GM12878 (cell line): ENCODE data around the gene HCAR3. TPM values are rescaled to one million over a fixed set of nuclear protein-coding genes. Genes with fewer than 3 reads are reported as not detected.
A peak's percentile ranks its signal among the peaks of the same experiment; 100 is the strongest.

ENCODE experiments used
- ATF7 ChIP-seq: fragments of 450-650 bp; IDR thresholded peaks from 2 replicates; pipeline ENCODE4 v1.6.1; 2016; ENCODE audit warnings: low read depth, mild to moderate bottlenecking
- BHLHE40 ChIP-seq, 2 experiments: fragments of 450-650 bp in 1 of 2; IDR thresholded peaks; 2 replicates each; pipeline ENCODE4 v1.6.1; 2011 to 2017; ENCODE audit warnings: low read depth in 2 of 2, borderline replicate concordance in 1 of 2, improper control_type of control experiment in 1 of 2, low read length in 1 of 2, mild to moderate bottlenecking in 1 of 2
- CREM ChIP-seq: IDR thresholded peaks from 2 replicates; pipeline ENCODE4 v1.6.1; 2014; ENCODE audit warnings: antibody characterized with exemption, low read depth
- DPF2 ChIP-seq: fragments of 450-650 bp; IDR thresholded peaks from 2 replicates; pipeline ENCODE4 v1.6.1; 2017; ENCODE audit warnings: mild to moderate bottlenecking
- EP300 ChIP-seq, 2 experiments: fragments of 150-350 bp in 1 of 2; IDR thresholded peaks; 2 replicates each; pipeline ENCODE4 v1.6.1; 2011 to 2012; ENCODE audit warnings: low read depth in 2 of 2, low read length in 2 of 2, borderline replicate concordance in 1 of 2, improper control_type of control experiment in 1 of 2, inconsistent platforms in 1 of 2; ENCODE audit not compliant: control insufficient read depth in 1 of 2
- HCFC1 ChIP-seq: fragments of 150-350 bp; IDR thresholded peaks from 2 replicates; pipeline ENCODE4 v1.6.1; 2014; ENCODE audit warnings: low read length
- HDAC2 ChIP-seq: fragments of 200-600 bp; sonication (generic); IDR thresholded peaks from 2 replicates; pipeline ENCODE4 v1.6.1; 2017
- NR2F1 ChIP-seq: fragments of 450-650 bp; conservative IDR thresholded peaks from 2 replicates; pipeline ENCODE4 v1.6.1; 2017; ENCODE audit warnings: mild to moderate bottlenecking
- SMARCA5 ChIP-seq: fragments of 450-650 bp; IDR thresholded peaks from 2 replicates; pipeline ENCODE4 v1.6.1; 2017; ENCODE audit warnings: mild to moderate bottlenecking
- SREBF1 ChIP-seq: IDR thresholded peaks from 2 replicates; pipeline ENCODE4 v1.6.1; 2012; ENCODE audit warnings: mild to moderate bottlenecking, low read length
- SRF ChIP-seq, 2 experiments: IDR thresholded peaks; 2 replicates each; pipeline ENCODE4 v1.6.1; 2011; ENCODE audit warnings: low read depth in 2 of 2, low read length in 2 of 2, mild to moderate bottlenecking in 1 of 2, moderate library complexity in 1 of 2
- STAT1 ChIP-seq: fragments of 450-650 bp; conservative IDR thresholded peaks from 2 replicates; pipeline ENCODE4 v1.6.1; 2014; ENCODE audit warnings: antibody characterized with exemption, mild to moderate bottlenecking
- TCF12 ChIP-seq: IDR thresholded peaks from 2 replicates; pipeline ENCODE4 v1.6.1; 2011; ENCODE audit warnings: low read depth, mild to moderate bottlenecking, low read length
- YY1 ChIP-seq: IDR thresholded peaks from 2 replicates; pipeline ENCODE4 v1.6.1; 2011; ENCODE audit warnings: low read depth, mild to moderate bottlenecking, low read length
- ZNF217 ChIP-seq: fragments of 450-650 bp; IDR thresholded peaks from 2 replicates; pipeline ENCODE4 v1.6.1; 2017; ENCODE audit warnings: antibody characterized with exemption, mild to moderate bottlenecking
- polyA plus RNA-seq, 11 experiments: library from polyadenylated mRNA; depleted of rRNA in 4 of 11; unstranded in 6 of 11; stranded (reverse) in 5 of 11; fragments of >200 nt; fragmentation: Nextera tagmentation in 4 of 11; fragmentation: Illumina TruSeq in 1 of 11; extraction: Ambion mirVana in 4 of 11; extraction: Trizol in 1 of 11; gene quantifications; 1 replicate in 1 of 11; 2 replicates in 10 of 11; pipeline versions ENCODE4 v1.2.1 to v1.2.3, GENCODE V29; 2011 to 2016; ENCODE audit warnings: inconsistent platforms in 2 of 11, missing spikeins in 2 of 11, low read depth in 1 of 11
- total RNA-seq, 4 experiments: library from RNA; depleted of rRNA in 3 of 4; stranded (reverse); fragments of >200 nt in 3 of 4; fragmentation: Illumina TruSeq in 1 of 4; extraction: Trizol in 1 of 4; gene quantifications; 2 replicates each; pipeline versions ENCODE4 v1.2.1 to v1.2.3, GENCODE V29; 2013 to 2021
- TF ChIP-seq, protein P1 (sequence below): fragments of 450-650 bp; IDR thresholded peaks from 2 replicates; pipeline ENCODE4 v1.6.1; 2014; ENCODE audit warnings: mild to moderate bottlenecking
- TF ChIP-seq, protein P2 (sequence below): IDR thresholded peaks from 2 replicates; pipeline ENCODE4 v1.6.1; 2011; ENCODE audit warnings: mild to moderate bottlenecking, low read depth, low read length, moderate library complexity; ENCODE audit not compliant: insufficient replicate concordance
- TF ChIP-seq, protein P3 (sequence below): fragments of 450-650 bp; IDR thresholded peaks from 2 replicates; pipeline ENCODE4 v1.6.1; 2016; ENCODE audit warnings: mild to moderate bottlenecking
- TF ChIP-seq, protein P4 (sequence below): IDR thresholded peaks from 2 replicates; pipeline ENCODE4 v1.6.1; 2012; ENCODE audit warnings: improper control_type of control experiment, low read depth, low read length; ENCODE audit not compliant: insufficient replicate concordance
- TF ChIP-seq, protein P5 (sequence below): fragments of 450-650 bp; IDR thresholded peaks from 2 replicates; pipeline ENCODE4 v1.6.1; 2017; ENCODE audit warnings: mild to moderate bottlenecking, low read depth, inconsistent platforms; ENCODE audit not compliant: poor library complexity, severe bottlenecking

HCAR3 gene
- total and polyA plus RNA-seq, 10 of the 15 experiments (the other 5 are each of a cell fraction or from before 2014, with no cell fraction given): 0.57 to 3.0 (median 2.2) TPM

DNA sequence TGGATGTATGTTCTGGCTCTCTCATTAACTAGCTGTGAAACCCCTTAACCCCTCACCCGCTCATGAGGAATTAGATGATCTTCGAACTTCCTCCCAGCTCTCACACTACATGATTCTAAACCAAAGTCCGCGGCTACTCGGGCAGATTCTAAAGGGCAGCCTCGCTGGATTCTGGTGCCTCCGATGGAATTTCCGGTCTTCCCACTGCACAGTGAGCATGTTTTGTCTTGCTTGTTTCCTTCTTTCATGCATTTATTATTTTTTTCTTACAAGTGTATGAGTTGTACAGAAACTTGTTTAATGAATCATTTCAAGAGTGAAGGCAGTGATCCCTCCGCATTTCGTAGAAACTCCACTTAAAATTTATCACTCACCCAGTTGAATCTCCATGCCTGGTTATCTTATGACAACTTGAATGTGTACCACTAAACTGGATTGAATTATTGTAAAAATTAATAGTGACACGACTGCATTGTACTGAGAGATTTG, 4.5 kb upstream of the HCAR3 start (continued):
- TF ChIP-seq, protein P1, sequence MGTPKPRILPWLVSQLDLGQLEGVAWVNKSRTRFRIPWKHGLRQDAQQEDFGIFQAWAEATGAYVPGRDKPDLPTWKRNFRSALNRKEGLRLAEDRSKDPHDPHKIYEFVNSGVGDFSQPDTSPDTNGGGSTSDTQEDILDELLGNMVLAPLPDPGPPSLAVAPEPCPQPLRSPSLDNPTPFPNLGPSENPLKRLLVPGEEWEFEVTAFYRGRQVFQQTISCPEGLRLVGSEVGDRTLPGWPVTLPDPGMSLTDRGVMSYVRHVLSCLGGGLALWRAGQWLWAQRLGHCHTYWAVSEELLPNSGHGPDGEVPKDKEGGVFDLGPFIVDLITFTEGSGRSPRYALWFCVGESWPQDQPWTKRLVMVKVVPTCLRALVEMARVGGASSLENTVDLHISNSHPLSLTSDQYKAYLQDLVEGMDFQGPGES: no peak
- TF ChIP-seq SMARCA5 (0 out of 2 replicates have a peak, but pooled peaks have one; percentile 7), ZNF217 (peak; percentile 71; the same call in 1 of the 2 replicates), SREBF1 (no peak), HDAC2 (no peak), SRF (IDR thresholded peaks at IDR 0.05; ENCODE audit: low read depth in 2 of 2, low read length in 2 of 2) (0 out of 4 replicates have a peak, but pooled peaks of 1 of the 2 experiments have one; percentile 17), STAT1 (no peak), ATF7 (peak; percentile 20; the same call in 1 of the 2 replicates), YY1 (no peak), TCF12 (no peak), DPF2 (peak; percentile 38), CREM (peak; percentile 71; the same call in 1 of the 2 replicates), HCFC1 (no peak), BHLHE40 (IDR thresholded peaks at IDR 0.05; ENCODE audit: borderline replicate concordance in 1 of 2, low read depth in 2 of 2, low read length in 1 of 2) (peak in 1 of 2 experiments; percentile 11; a peak in 1 of 4 replicates), NR2F1 (peak; percentile 14; the same call in 1 of the 2 replicates), EP300 (IDR thresholded peaks at IDR 0.05; ENCODE audit: borderline replicate concordance in 1 of 2, control insufficient read depth in 1 of 2, low read depth in 2 of 2, low read length in 2 of 2) (peak; percentile 55; a peak in 2 of 4 replicates)
- TF ChIP-seq, protein P2, sequence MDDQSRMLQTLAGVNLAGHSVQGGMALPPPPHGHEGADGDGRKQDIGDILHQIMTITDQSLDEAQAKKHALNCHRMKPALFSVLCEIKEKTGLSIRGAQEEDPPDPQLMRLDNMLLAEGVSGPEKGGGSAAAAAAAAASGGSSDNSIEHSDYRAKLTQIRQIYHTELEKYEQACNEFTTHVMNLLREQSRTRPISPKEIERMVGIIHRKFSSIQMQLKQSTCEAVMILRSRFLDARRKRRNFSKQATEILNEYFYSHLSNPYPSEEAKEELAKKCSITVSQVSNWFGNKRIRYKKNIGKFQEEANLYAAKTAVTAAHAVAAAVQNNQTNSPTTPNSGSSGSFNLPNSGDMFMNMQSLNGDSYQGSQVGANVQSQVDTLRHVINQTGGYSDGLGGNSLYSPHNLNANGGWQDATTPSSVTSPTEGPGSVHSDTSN: no peak
- TF ChIP-seq, protein P3, sequence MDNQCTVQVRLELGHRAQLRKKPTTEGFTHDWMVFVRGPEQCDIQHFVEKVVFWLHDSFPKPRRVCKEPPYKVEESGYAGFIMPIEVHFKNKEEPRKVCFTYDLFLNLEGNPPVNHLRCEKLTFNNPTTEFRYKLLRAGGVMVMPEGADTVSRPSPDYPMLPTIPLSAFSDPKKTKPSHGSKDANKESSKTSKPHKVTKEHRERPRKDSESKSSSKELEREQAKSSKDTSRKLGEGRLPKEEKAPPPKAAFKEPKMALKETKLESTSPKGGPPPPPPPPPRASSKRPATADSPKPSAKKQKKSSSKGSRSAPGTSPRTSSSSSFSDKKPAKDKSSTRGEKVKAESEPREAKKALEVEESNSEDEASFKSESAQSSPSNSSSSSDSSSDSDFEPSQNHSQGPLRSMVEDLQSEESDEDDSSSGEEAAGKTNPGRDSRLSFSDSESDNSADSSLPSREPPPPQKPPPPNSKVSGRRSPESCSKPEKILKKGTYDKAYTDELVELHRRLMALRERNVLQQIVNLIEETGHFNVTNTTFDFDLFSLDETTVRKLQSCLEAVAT: no peak
- TF ChIP-seq, protein P4, sequence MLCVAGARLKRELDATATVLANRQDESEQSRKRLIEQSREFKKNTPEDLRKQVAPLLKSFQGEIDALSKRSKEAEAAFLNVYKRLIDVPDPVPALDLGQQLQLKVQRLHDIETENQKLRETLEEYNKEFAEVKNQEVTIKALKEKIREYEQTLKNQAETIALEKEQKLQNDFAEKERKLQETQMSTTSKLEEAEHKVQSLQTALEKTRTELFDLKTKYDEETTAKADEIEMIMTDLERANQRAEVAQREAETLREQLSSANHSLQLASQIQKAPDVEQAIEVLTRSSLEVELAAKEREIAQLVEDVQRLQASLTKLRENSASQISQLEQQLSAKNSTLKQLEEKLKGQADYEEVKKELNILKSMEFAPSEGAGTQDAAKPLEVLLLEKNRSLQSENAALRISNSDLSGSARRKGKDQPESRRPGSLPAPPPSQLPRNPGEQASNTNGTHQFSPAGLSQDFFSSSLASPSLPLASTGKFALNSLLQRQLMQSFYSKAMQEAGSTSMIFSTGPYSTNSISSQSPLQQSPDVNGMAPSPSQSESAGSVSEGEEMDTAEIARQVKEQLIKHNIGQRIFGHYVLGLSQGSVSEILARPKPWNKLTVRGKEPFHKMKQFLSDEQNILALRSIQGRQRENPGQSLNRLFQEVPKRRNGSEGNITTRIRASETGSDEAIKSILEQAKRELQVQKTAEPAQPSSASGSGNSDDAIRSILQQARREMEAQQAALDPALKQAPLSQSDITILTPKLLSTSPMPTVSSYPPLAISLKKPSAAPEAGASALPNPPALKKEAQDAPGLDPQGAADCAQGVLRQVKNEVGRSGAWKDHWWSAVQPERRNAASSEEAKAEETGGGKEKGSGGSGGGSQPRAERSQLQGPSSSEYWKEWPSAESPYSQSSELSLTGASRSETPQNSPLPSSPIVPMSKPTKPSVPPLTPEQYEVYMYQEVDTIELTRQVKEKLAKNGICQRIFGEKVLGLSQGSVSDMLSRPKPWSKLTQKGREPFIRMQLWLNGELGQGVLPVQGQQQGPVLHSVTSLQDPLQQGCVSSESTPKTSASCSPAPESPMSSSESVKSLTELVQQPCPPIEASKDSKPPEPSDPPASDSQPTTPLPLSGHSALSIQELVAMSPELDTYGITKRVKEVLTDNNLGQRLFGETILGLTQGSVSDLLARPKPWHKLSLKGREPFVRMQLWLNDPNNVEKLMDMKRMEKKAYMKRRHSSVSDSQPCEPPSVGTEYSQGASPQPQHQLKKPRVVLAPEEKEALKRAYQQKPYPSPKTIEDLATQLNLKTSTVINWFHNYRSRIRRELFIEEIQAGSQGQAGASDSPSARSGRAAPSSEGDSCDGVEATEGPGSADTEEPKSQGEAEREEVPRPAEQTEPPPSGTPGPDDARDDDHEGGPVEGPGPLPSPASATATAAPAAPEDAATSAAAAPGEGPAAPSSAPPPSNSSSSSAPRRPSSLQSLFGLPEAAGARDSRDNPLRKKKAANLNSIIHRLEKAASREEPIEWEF: no peak
- TF ChIP-seq, protein P5, sequence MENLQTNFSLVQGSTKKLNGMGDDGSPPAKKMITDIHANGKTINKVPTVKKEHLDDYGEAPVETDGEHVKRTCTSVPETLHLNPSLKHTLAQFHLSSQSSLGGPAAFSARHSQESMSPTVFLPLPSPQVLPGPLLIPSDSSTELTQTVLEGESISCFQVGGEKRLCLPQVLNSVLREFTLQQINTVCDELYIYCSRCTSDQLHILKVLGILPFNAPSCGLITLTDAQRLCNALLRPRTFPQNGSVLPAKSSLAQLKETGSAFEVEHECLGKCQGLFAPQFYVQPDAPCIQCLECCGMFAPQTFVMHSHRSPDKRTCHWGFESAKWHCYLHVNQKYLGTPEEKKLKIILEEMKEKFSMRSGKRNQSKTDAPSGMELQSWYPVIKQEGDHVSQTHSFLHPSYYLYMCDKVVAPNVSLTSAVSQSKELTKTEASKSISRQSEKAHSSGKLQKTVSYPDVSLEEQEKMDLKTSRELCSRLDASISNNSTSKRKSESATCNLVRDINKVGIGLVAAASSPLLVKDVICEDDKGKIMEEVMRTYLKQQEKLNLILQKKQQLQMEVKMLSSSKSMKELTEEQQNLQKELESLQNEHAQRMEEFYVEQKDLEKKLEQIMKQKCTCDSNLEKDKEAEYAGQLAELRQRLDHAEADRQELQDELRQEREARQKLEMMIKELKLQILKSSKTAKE: peak; percentile 20
